ENCODE results near the gene CDHR5. TPM values are rescaled to one million over a fixed set of nuclear protein-coding genes. Genes with fewer than 3 reads are reported as not detected.

The CDHR5 gene
- total and polyA plus RNA-seq, 10 donors, result 0.02 to 0.16 (median 0.03) TPM; not detected in 7

- H3K36me3 ChIP-seq, result peaks cover 0 to 25% (median 7%) of the 10 kb centered on the region in 6 donors
- intact Hi-C loops (cut with DNase I; ENCODE audit: low total_unique reads), result no loop called here
- H3K27ac ChIP-seq, result peak overlapping the region in 6 of 8 donors; percentile 13 to 96 (median 93)
- H3K4me1 ChIP-seq, result peaks cover 31 to 73% (median 60%) of the 10 kb centered on the region in 6 donors
- H3K27me3 ChIP-seq (replicated peaks in 1 of 7), result peaks cover 0 to 19% (median 14%) of the 10 kb centered on the region in 7 donors
- WGBS, 5 donors, result 6 to 16% (median 9%) methylated on average over 19 to 46 of the region's 48 CpGs
- no peaks in the 10 kb centered on the region for H3K9me3 ChIP-seq
- peak; percentile 90 for DNase-seq
- H3K4me3 ChIP-seq, result peak overlapping the region; percentile 68 to 94 (median 84)
- TF ChIP-seq POLR2A (IDR thresholded peaks at IDR 0.05) (no peak), CTCF (IDR thresholded peaks at IDR 0.05 in 8 of 11, conservative IDR thresholded peaks at IDR 0.05 in 3 of 11) (no peak), POLR2AphosphoS5 (IDR thresholded peaks at IDR 0.05) (no peak)
Measured at GRCh38 chr11:576811-577610, 47.7 kb downstream of the CDHR5 start.

- H3K4me3 ChIP-seq, result peak within 1 kb of the TSS; percentile 68 to 94 (median 84)
- H3K27ac ChIP-seq, result peak within 1 kb of the TSS; percentile 89 to 97 (median 96)
- peaks cover 31 to 65% (median 55%) of the 10 kb centered on the region in 6 donors for H3K4me1 ChIP-seq
- no peaks in the 10 kb centered on the region for H3K9me3 ChIP-seq
- peak; percentile 99 for DNase-seq
- H3K36me3 ChIP-seq, result peaks cover 0 to 16% (median 0%) of the 10 kb centered on the region in 6 donors
- peaks cover 0 to 19% (median 14%) of the 10 kb centered on the region in 7 donors for H3K27me3 ChIP-seq (replicated peaks in 1 of 7)
- intact Hi-C loops (cut with DNase I; ENCODE audit: low total_unique reads), result no loop called here
- 0 to 2% (median 0%) methylated on average over 31 to 95 of the region's 99 CpGs for WGBS, 5 donors
- peak in 1 of 3 donors; percentile 43 for TF ChIP-seq POLR2A (IDR thresholded peaks at IDR 0.05)
- peak; percentile 88 to 92 (median 90) for TF ChIP-seq POLR2AphosphoS5 (IDR thresholded peaks at IDR 0.05)
- TF ChIP-seq CTCF (IDR thresholded peaks at IDR 0.05 in 8 of 11, conservative IDR thresholded peaks at IDR 0.05 in 3 of 11), result peak in 4 of 11 experiments; percentile 9 to 23 (median 20)
Measured at GRCh38 chr11:575996-576768, 48.6 kb downstream of the CDHR5 start, which contains the start of gene PHRF1. Gene PHRF1 (plus strand): TSS chr11:576470. CDS start chr11:581513, 5,043 bp downstream.

- 1 to 2% (median 1%) methylated on average over 30 to 77 of the region's 81 CpGs for WGBS, 5 donors
- TF ChIP-seq CTCF (IDR thresholded peaks at IDR 0.05 in 8 of 11, conservative IDR thresholded peaks at IDR 0.05 in 3 of 11), result no peak
- TF ChIP-seq POLR2AphosphoS5 (IDR thresholded peaks at IDR 0.05), result peak; percentile 4 to 38 (median 7)
- Histone ChIP-seq H3K27ac (peak overlapping the region in 4 of 8 donors; percentile 47 to 96 (median 76)), H3K27me3 (replicated peaks in 1 of 7) (peaks cover 0 to 19% (median 14%) of the 10 kb centered on the region in 7 donors), H3K36me3 (peaks cover 0 to 15% (median 0%) of the 10 kb centered on the region in 6 donors), H3K4me3 (peak overlapping the region; percentile 52 to 94 (median 79)), H3K9me3 (no peaks in the 10 kb centered on the region), H3K4me1 (peaks cover 31 to 58% (median 50%) of the 10 kb centered on the region in 6 donors)
- intact Hi-C loops (cut with DNase I; ENCODE audit: low total_unique reads), result no loop called here
- peak; percentile 95 for DNase-seq
Measured at GRCh38 chr11:575313-575995, 49.3 kb downstream of the CDHR5 start.
